ENCODE results near the gene SLC9A3.
A peak's percentile ranks its signal among the peaks of the same experiment; 100 is the strongest.
"Not testable (repeated sequence)": the region's sequence is repeated elsewhere in the genome, so short reads cannot be mapped to it uniquely, and the experiment has no call there.

Gene SLC9A3

DNA sequence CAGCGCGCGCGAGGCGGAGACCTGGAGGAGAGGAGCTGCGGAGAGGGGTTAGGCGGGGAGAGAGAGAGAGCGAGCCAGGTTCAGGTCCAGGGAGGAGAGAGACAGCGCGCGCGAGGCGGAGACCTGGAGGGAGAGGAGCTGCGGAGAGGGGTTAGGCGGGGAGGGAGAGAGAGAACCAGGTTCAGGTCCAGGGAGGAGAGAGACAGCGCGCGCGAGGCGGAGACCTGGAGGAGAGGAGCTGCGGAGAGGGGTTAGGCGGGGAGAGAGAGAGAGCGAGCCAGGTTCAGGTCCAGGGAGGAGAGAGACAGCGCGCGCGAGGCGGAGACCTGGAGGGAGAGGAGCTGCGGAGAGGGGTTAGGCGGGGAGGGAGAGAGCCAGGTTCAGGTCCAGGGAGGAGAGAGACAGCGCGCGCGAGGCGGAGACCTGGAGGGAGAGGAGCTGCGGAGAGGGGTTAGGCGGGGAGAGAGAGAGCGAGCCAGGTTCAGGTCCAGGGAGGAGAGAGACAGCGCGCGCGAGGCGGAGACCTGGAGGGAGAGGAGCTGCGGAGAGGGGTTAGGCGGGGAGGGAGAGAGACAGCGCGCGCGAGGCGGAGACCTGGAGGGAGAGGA is 49.9 kb downstream of the SLC9A3 start:
- not testable (repeated sequence) for DNase-seq

DNA sequence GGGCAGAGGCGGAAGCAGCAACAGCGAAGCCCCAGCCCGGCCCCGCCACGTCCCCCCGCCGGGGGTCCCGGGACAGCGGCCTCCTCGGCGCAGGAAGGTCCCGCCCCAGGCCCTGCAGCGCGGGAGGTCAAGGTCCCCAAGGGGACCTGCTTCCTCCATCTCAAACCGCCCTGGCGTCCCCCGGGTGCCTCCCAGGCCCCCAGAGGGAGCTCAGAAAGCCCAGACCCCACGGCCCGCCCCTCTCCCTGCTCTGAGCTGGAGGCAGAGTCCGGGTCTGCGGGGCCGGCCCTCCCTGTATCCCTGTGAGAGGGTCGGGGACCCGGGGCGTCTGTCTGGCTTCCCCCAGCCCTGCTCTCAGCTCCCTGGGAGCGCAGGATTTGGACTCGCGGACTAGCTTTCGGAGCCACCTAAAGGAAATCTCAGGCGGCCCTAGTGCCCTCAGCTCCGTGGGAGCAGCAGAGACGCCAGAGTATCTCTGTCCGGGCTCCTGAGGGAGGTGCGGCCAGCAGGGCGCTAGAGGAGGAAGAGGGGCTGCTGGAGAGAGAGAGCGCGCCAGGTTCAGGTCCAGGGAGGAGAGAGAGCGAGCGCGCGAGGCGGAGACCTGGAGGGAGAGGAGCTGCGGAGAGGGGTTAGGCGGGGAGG is 50.6 kb downstream of the SLC9A3 start:
- DNase-seq: peak; percentile 34

GRCh38 chr5:472656-473550 is 51.3 kb downstream of the SLC9A3 start:
- DNase-seq: peak; percentile 90

DNA sequence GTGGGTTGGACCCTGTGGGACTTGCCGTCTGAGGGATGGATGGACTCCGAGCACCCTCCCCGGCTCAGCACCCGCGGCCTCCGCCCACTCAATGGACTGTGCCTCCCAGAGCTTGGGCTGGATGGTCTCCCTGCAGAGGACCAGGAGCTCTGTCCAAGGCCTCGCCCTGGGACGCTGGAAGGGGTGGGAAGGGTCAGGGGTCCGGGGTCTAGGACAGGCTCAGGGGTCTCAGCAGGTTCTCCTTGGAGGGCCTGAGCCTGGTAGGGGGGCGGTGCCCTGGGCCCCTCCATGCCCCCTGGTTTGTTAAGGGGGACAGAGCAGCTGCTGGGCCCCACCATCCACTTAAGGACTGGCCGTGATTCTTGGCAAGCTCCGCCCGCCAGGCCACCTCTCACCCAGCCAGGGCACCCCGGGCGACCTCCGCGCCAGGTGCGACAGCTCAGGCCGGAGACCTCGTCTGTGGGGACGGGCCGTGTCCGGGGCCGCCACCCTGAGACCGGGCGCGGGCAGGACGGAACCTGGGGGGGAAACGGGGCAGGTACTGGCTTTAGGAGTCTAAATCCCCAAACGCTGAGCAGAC is 52.1 kb downstream of the SLC9A3 start:
- peak; percentile 45 for DNase-seq

DNA sequence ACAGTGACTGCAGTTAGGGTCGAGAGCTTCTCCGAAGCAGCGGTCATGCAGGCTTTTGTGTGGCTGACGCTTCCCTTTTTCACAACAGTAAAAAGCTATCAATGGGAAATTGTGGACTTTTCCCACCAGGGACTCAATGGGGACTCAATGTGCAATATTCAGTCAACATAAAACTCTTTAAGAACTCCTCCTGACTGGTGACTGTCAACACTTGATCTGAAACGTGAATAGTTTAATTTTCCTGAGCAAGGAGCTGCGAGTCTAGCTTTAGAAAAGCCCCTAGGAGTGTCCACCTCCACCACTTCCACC is 52.5 kb downstream of the SLC9A3 start:
- DNase-seq: no peak

- DNase-seq: no peak
These were observed 53.1 kb downstream of the SLC9A3 start for GRCh38 chr5:470961-471749.

GRCh38 chr5:469752-470483 is 54.3 kb downstream of the SLC9A3 start:
- DNase-seq: no peak

DNA sequence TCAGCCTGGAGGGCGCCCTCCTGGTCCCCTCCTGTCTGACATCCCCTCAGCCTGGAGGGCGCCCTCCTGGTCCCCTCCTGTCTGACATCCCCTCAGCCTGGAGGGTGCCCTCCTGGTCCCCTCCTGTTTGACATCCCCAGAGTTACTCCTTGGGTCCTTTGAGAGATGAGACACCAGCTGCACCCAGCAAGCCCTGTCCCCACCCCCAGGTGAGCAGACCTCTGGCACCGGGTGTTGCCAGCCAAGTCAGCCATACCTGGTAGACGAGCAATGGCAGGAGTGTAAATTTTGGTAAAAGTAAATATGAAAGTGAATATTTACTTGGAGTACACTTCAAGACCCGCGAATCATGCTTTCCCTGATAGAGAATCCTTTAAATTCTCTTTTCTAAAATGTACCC is 55.8 kb downstream of the SLC9A3 start:
- DNase-seq: no peak

- no peak for DNase-seq
These were observed 57.5 kb downstream of the SLC9A3 start for GRCh38 chr5:466661-467310.

- DNase-seq: no peak
These were observed 58.5 kb downstream of the SLC9A3 start for GRCh38 chr5:465591-466403.

- no peak for DNase-seq
These were observed 59.2 kb downstream of the SLC9A3 start for GRCh38 chr5:464843-465590.

- no peak for DNase-seq
These were observed 59.8 kb downstream of the SLC9A3 start for GRCh38 chr5:464446-464842.

- DNase-seq: no peak
These were observed 60.3 kb downstream of the SLC9A3 start for GRCh38 chr5:463952-464351.

- no peak for DNase-seq
These were observed 60.9 kb downstream of the SLC9A3 start for GRCh38 chr5:463301-463700.

- no peak for DNase-seq
These were observed 62.2 kb downstream of the SLC9A3 start for GRCh38 chr5:462051-462481.

- DNase-seq: no peak
These were observed 64.0 kb downstream of the SLC9A3 start for GRCh38 chr5:460273-460625.

GRCh38 chr5:459562-460272 is 64.5 kb downstream of the SLC9A3 start:
- DNase-seq: no peak

GRCh38 chr5:458547-459353 is 65.5 kb downstream of the SLC9A3 start:
- DNase-seq: no peak
